Motor neuron (in vitro differentiated cells): Measurements from ENCODE around the gene CYB5RL. TPM values are rescaled to one million over a fixed set of nuclear protein-coding genes. Genes with fewer than 3 reads are reported as not detected.

Source experiments
- ATAC-seq, 8 experiments: fragments of 200-7000 bp; cut with Tn5 transposase; replicated peaks in 6 of 8; 2 replicates each; pipeline ENCODE4 v1.8.0; 2021; ENCODE audit warnings: mild to moderate bottlenecking in 8 of 8, moderate library complexity in 8 of 8
- H3K27ac ChIP-seq, 2 donors: fragments of 250-450 bp; sonication (Bioruptor Pico); 2 replicates each; pipeline ENCODE4 v1.9.0; 2021; ENCODE audit warnings: antibody characterized with exemption in 2 of 2, mild to moderate bottlenecking in 2 of 2, moderate library complexity in 1 of 2
- H3K4me1 ChIP-seq, 2 donors: fragments of 250-450 bp; sonication (Bioruptor Pico); replicated peaks in 1 of 2; 2 replicates each; pipeline ENCODE4 v1.6.1; 2021; ENCODE audit warnings: antibody characterized with exemption in 2 of 2, mild to moderate bottlenecking in 2 of 2, moderate library complexity in 1 of 2
- H3K4me3 ChIP-seq, 5 donors: fragments of 250-450 bp; sonication (Bioruptor Pico); 2 replicates each; pipeline ENCODE4 v1.9.0; 2021; ENCODE audit warnings: antibody characterized with exemption in 5 of 5, mild to moderate bottlenecking in 5 of 5, moderate library complexity in 4 of 5
- WGBS, 10 experiments: fragments of 450-650 bp; shearing (Covaris generic); methylation state at CpG; one replicate each; pipeline ENCODE4 v1.0.0; 2022; 5-methylcytosine and 5-hydroxymethylcytosine counted together
- in situ Hi-C, 9 experiments: fragments of 400-800 bp; cut with MboI; loops; one replicate each; pipeline ENCODE4 v1.15.0; 2021; ENCODE audit warnings: low sequenced_read_pairs in 9 of 9, low pct_unique_long_range_greater_than_20kb in 2 of 9; ENCODE audit not compliant: unreplicated experiment in 9 of 9
- total RNA-seq, 8 experiments: library from RNA; unstranded; fragments of 300-600 nt; gene quantifications; 2 replicates each; pipeline versions ENCODE4 v1.2.3 to v1.2.4, GENCODE V29; 2022

Gene CYB5RL
- total RNA-seq, 8 experiments from 2014 or later: 4.6 to 9.8 (median 5.9) TPM

DNA sequence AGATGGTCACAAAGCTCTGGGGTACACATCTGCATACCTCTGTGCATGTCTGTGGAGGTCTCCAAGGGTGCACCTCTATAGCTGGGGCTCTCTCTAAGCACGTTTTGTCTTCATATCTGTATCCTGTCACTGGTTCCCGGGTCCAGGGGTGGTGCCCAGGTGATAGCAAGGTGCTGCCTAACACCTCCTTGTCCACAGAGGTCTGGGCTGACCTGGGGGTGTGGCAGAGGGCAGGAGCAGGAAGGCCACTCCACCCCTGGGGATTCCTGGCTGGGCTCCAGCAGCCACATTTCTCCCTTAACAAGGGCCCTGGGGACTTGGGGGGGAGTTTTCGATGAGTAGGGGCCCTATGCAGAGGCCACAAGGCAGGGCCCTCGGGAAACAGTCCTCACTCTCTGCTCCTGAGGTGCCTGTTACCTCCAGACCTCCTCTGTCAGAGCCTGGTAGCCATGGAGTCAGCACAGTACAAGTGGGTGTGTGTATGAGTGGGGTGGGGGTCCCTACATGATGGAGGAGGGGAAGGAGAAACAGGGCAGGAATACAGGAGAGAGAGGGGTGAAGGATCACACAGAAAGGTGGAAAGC, 40.0 kb downstream of the CYB5RL start:
- H3K4me3 ChIP-seq: no peak overlapping the region
- in situ Hi-C loops: no loop called here
- ATAC-seq: no peak
- no peaks in the 10 kb centered on the region for H3K4me1 ChIP-seq
- H3K27ac ChIP-seq: no peak overlapping the region
- 0 to 73% (median 46%) methylated on average over 2 to 3 of the region's 4 CpGs; no CpG with 5 or more reads in 5 of the 10 experiments for WGBS, 10 experiments

DNA sequence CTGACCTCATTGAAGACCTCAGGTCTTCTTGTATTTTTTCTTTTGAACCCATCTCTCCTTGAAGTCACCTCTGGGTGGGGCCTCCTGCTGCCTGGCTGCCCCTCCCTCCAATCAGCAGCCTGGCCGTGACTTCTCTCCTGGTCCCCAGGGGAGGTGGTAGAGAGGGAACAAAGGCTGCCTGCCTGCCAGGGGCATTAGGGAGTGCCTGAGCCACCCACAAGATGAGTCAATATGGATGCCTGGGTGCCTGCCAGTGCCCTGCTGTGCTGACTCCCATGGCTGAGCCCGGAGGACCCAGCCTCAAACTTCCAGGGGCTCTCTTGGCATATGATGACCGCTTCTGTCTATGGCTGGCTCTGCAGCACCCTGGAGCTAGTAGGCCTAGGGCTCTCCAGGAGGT, 41.8 kb downstream of the CYB5RL start:
- Histone ChIP-seq H3K27ac (no peak overlapping the region), H3K4me3 (no peak overlapping the region), H3K4me1 (peaks cover 0 to 6% of the 10 kb centered on the region in 2 donors)
- ATAC-seq: no peak
- in situ Hi-C loops: no loop called here
- WGBS, 10 experiments: 85 to 100% (median 86%) methylated on average over 1 to 2 of the region's 3 CpGs; no CpG with 5 or more reads in 7 of the 10 experiments

DNA sequence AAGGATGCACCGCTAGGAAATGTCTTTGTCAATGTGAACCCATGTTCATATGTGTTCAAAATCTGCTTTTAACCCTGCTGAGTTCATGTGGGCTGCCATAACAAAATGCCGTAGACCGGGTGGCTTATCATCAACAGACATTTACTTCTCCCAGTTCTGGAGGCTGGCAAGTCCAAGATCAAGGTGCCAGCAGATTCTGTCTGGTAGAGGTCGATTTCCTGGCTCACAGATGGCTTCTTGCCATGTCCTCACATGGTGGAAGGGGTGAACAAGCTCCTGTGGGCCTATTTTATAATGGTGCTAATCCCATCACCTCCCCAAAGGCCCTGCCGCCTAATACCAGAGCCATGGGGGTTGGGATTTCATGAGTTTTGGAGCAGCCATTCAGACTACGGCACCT, 42.4 kb downstream of the CYB5RL start:
- no peak overlapping the region for H3K27ac ChIP-seq
- WGBS, 10 experiments: 80 to 100% (median 84%) methylated on average over 1 to 6 of the region's 6 CpGs; no CpG with 5 or more reads in 3 of the 10 experiments
- in situ Hi-C loops: no loop called here
- no peak for ATAC-seq
- no peak overlapping the region for H3K4me3 ChIP-seq
- H3K4me1 ChIP-seq: peaks cover 0 to 6% of the 10 kb centered on the region in 2 donors

DNA sequence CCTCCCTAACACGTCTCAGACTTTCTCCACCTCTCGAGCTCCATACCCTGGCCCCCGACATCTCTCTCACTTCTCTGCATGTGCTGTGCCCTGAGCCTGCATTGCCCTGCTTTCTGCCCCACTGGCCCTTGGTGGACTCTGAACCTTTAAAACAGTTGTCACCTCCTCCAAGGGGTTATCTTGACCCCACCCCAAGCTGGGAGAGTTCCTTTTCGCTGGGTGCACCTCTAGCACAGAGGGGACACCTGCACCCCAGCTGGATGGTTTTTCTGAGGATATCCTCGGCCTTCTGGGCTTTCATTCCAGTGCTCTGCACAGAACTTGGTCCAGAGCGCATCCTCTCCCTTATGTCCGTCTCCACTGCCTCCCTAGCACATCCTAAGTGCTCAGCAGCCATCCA, 42.8 kb downstream of the CYB5RL start:
- WGBS, 10 experiments: 17 to 100% (median 85%) methylated on average over 2 to 7 of the region's 7 CpGs; no CpG with 5 or more reads in 3 of the 10 experiments
- peaks cover 0 to 6% of the 10 kb centered on the region in 2 donors for H3K4me1 ChIP-seq
- H3K27ac ChIP-seq: no peak overlapping the region
- in situ Hi-C loops: no loop called here
- no peak for ATAC-seq
- no peak overlapping the region for H3K4me3 ChIP-seq

DNA sequence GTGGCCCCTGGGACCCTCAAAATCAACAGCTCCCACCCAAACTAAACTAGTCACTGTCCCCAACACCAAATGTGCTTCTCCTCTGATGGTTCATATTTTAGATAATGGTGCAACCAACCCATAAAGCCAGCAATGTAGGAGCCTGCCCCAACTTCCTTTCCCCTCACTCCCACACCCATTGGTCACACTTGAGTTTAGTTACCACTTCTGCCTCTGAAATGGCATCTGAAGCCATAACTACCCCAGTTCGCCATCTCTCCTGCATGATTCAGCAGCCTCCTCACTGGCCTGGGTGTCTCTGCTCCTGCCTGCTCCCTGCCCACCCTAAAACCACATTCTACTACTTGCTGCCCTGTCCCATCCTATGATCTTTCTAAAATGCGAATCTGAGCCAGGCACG, 43.6 kb downstream of the CYB5RL start:
- no peak for ATAC-seq
- in situ Hi-C loops: no loop called here
- H3K4me1 ChIP-seq: peaks cover 0 to 6% of the 10 kb centered on the region in 2 donors
- WGBS, 10 experiments: 72 to 92% (median 80%) methylated on average over 1 to 2 of the region's 3 CpGs; no CpG with 5 or more reads in 5 of the 10 experiments
- no peak overlapping the region for H3K4me3 ChIP-seq
- no peak overlapping the region for H3K27ac ChIP-seq

DNA sequence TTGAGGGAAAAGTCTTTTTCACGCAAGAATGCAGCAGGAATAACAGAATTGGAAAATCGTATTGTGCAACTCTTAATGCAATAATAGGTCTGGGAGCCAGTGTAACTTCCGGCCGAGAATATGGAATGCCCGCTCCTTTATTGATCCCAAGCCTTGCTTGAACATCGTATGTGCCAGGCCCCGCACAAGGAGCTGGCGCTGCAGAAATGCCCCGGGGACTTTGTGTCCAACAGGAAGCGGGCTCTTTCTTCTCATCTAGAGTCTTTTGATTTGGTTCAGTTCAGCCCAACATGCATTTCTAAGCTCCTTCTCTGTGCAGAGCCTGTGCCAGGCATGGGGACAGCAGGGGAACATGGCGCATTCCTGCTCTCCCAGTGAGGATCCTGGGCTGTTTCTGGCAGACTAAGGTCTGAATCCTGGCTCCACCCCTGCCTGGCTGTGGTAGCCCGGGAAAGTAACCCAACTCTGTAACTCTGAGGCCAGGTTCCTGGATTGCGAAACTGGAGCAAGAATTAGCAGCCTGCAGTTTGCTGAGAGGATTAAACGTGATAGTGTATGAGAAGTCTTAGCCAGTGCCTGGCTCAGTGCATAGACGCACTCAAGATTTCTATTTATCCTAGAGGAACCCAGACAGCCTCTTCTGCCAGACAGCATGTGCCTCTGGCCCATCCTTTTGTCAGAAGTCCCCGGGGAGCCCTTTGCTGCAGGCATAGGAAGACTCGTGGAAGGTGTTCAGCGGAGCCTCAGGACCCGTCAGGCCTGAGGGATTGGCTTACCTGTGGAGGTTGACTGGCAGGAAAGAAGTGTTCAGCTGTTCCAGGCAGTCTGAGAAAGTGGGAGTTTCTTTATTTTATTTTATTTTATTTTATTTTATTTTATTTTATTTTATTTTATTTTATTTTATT, 46.0 kb downstream of the CYB5RL start:
- Histone ChIP-seq H3K4me1 (peaks cover 0 to 6% of the 10 kb centered on the region in 2 donors), H3K4me3 (no peak overlapping the region), H3K27ac (no peak overlapping the region)
- peak; percentile 38 to 94 (median 58) for ATAC-seq
- in situ Hi-C loops: no loop called here
- 0 to 87% (median 68%) methylated on average over 1 to 17 of the region's 19 CpGs; no CpG with 5 or more reads in 2 of the 10 experiments for WGBS, 10 experiments

DNA sequence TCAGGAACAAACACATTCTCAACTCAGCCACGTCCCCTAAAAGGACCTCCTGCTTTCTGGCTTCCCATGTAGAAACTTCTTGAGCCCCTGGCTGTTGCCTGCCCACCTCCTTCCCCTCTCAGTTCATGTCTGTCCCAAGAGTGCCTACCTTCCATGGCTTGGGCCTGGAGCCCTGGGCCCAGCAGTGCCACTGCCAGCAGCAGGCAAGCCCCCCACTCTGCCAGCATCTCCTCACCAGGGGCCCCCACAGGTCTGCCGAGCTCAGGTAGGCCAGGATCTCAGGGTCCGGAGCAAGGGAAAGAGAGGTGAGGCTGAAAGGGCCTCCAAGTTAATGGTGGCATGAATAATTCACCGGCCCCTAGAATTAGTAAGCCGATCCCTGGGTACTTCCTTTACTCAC, 47.1 kb downstream of the CYB5RL start, which contains the start of gene CDCP2:
Gene CDCP2, minus strand, starts transcription at position 305 of the 400 bp plus-strand sequence. Its CDS starts 78 bp downstream, at position 227.
- no peak within 1 kb of the TSS for H3K27ac ChIP-seq
- ATAC-seq: no peak
- peaks cover 0 to 6% of the 10 kb centered on the region in 2 donors for H3K4me1 ChIP-seq
- in situ Hi-C loops: no loop called here
- H3K4me3 ChIP-seq: no peak within 1 kb of the TSS
- 81 to 100% (median 93%) methylated on average over 1 to 5 of the region's 5 CpGs; no CpG with 5 or more reads in 4 of the 10 experiments for WGBS, 10 experiments

DNA sequence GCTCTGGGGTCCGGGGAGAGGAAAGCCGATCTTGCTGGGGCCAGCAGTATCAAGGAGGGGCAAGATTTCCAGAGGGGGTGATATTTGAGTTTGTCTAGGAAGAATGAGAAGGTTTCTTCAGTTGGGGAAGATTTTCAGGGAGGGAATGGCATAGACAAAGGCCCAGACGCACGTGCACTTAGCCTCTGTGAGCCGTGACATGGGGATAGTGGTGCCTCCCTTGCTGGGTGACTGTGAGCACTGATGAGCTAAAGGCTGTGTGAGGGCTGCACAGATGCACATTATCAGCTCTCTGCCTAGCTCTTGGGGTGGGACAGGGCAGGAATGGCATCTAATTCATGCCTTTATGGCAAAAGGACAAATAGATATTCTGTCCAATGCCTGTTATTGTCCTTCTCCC, 48.8 kb downstream of the CYB5RL start:
- 71 to 100% (median 80%) methylated on average over 1 to 5 of the region's 5 CpGs; no CpG with 5 or more reads in 5 of the 10 experiments for WGBS, 10 experiments
- in situ Hi-C loops: no loop called here
- peaks cover 0 to 6% of the 10 kb centered on the region in 2 donors for H3K4me1 ChIP-seq
- H3K27ac ChIP-seq: no peak overlapping the region
- peak in 1 of 8 experiments; percentile 16 for ATAC-seq
- H3K4me3 ChIP-seq: no peak overlapping the region

Other genes starting within 250 kb of the CYB5RL start
- under 1 TPM in 4 of 8 experiments, not detected in 4; 0.14 to 0.43 (median 0.17) TPM for gene LDLRAD1, start 181.8 kb downstream of the CYB5RL start, total RNA-seq
- 100 to 1,000 TPM; 114 to 406 (median 146) TPM for gene TMEM59, start 146.8 kb downstream of the CYB5RL start, total RNA-seq
- 10 to 100 TPM in 1 of 8 experiments, 1 to 10 TPM in 7; 3.0 to 10.1 (median 7.4) TPM for gene TCEANC2, start 146.4 kb downstream of the CYB5RL start, total RNA-seq
- under 1 TPM in 4 of 8 experiments, not detected in 4; 0.09 to 0.21 (median 0.15) TPM for gene CDCP2, start 47.0 kb downstream of the CYB5RL start, total RNA-seq
- gene MRPL37, start 137 bp upstream of the CYB5RL start, total RNA-seq: 100 to 1,000 TPM in 1 of 8 experiments, 10 to 100 TPM in 7; 49.7 to 101 (median 78.5) TPM
- 100 to 1,000 TPM in 2 of 8 experiments, 10 to 100 TPM in 6; 11.3 to 183 (median 60.4) TPM for gene SSBP3, start 206.4 kb upstream of the CYB5RL start, total RNA-seq